ENCODE results near the gene ZFAND2A.

ZFAND2A gene

GRCh38 chr7:1112625-1113547, 47.1 kb downstream of the ZFAND2A start (continued):
- TF ChIP-seq TCF4 (CRISPR knock-in tag; IDR thresholded peaks at IDR 0.05; ENCODE audit: borderline replicate concordance) (no peak), ZNF8 (CRISPR knock-in tag; IDR thresholded peaks at IDR 0.05) (no peak)

GRCh38 chr7:1112109-1112508, 47.9 kb downstream of the ZFAND2A start:
- no peak for TF ChIP-seq PPARA (CRISPR knock-in tag; IDR thresholded peaks at IDR 0.05; ENCODE audit: borderline replicate concordance)
- no peak for TF ChIP-seq CREB5 (CRISPR knock-in tag; IDR thresholded peaks at IDR 0.05; ENCODE audit: low read depth)
- TF ChIP-seq BACH2 (CRISPR knock-in tag; IDR thresholded peaks at IDR 0.05; ENCODE audit: borderline replicate concordance): no peak
- no peak for TF ChIP-seq TSHZ2 (CRISPR knock-in tag; IDR thresholded peaks at IDR 0.05)
- TF ChIP-seq ZFP30 (CRISPR knock-in tag; IDR thresholded peaks at IDR 0.05): no peak
- TF ChIP-seq ZNF70 (CRISPR knock-in tag; IDR thresholded peaks at IDR 0.05): no peak
- TF ChIP-seq ISL1 (CRISPR knock-in tag; IDR thresholded peaks at IDR 0.05): no peak
- no peak for TF ChIP-seq ZFP3 (CRISPR knock-in tag; IDR thresholded peaks at IDR 0.05)
- no peak for TF ChIP-seq POU6F1 (CRISPR knock-in tag; IDR thresholded peaks at IDR 0.05; ENCODE audit: borderline replicate concordance, low read depth)
- no peak for TF ChIP-seq SNAI2 (CRISPR knock-in tag; IDR thresholded peaks at IDR 0.05)
- no peak for TF ChIP-seq ESRRG (CRISPR knock-in tag; IDR thresholded peaks at IDR 0.05)
- no peak for TF ChIP-seq TOX (CRISPR knock-in tag; IDR thresholded peaks at IDR 0.05; ENCODE audit: borderline replicate concordance)
- no peak for TF ChIP-seq GLIS3 (CRISPR knock-in tag; IDR thresholded peaks at IDR 0.05)
- TF ChIP-seq PATZ1 (CRISPR knock-in tag; IDR thresholded peaks at IDR 0.05; ENCODE audit: borderline replicate concordance): no peak
- TF ChIP-seq CSRNP3 (CRISPR knock-in tag; IDR thresholded peaks at IDR 0.05): no peak
- no peak for TF ChIP-seq ZNF8 (CRISPR knock-in tag; IDR thresholded peaks at IDR 0.05)
- no peak for TF ChIP-seq RARB (CRISPR knock-in tag; IDR thresholded peaks at IDR 0.05)
- no peak for ATAC-seq

- no peak for ATAC-seq
- no peak for TF ChIP-seq ZNF565 (CRISPR knock-in tag; conservative IDR thresholded peaks at IDR 0.05; ENCODE audit: low read depth)
- TF ChIP-seq RARB (CRISPR knock-in tag; IDR thresholded peaks at IDR 0.05): no peak
- TF ChIP-seq POU6F1 (CRISPR knock-in tag; IDR thresholded peaks at IDR 0.05; ENCODE audit: borderline replicate concordance, low read depth): no peak
- TF ChIP-seq ISL1 (CRISPR knock-in tag; IDR thresholded peaks at IDR 0.05): no peak
- TF ChIP-seq ZFP30 (CRISPR knock-in tag; IDR thresholded peaks at IDR 0.05): no peak
Observed at GRCh38 chr7:1111156-1111555, 48.8 kb downstream of the ZFAND2A start.
